GM21619 (cell line): ENCODE results near the gene ZCWPW2.

ENCODE experiments used
- ATAC-seq: cut with Tn5 transposase; IDR thresholded peaks from one replicate; pipeline ENCODE4 v1.9.1; 2021; ENCODE audit not compliant: unreplicated experiment

The ZCWPW2 gene, protein sequence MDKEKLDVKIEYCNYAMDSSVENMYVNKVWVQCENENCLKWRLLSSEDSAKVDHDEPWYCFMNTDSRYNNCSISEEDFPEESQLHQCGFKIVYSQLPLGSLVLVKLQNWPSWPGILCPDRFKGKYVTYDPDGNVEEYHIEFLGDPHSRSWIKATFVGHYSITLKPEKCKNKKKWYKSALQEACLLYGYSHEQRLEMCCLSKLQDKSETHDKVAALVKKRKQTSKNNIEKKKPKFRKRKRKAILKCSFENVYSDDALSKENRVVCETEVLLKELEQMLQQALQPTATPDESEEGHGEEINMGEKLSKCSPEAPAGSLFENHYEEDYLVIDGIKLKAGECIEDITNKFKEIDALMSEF

DNA sequence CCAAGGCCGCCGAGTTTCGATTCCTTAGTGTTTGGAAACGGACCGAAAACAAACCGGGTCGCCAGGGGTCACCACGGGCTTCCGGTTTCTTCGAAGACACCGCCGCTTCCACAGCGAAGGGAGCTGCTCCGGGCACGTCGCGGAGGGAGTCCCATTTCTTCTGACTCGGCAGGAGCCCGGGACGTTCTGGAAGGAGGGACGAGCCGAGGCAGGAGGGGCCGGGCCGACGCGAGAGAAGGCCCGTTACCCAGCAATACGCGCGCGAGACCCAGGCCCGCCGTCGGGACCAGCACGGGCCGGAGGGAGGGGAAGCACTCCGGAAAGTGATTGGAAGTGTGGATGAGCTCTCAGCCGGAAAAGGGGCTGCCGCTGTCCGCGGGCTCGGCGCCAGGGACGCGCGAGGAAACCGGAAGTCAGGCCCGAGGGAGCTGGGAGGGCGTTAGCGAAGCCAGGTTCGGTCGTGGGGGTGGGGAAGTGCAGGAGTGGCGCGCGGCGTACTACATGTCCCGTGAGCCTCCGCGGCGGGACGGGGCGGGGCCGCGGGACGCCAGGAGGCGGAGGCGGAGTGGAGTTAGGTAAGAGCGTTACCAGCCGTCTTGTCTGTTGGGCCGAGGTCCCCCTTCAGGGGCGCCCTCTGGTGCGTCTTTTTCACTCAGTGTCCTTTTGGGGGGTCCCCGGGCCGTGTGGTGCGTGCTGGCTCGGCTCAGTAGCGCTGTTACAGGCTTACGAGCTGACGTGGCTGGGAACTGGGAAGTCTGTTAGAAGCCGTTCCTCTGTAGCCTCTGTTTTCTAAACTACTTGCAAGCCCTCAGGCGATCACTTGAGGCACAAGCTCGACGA lies at the start of gene ZCWPW2, which contains the start of gene AZI2:
Gene ZCWPW2, plus strand, starts transcription at position 93 of the 840 bp plus-strand sequence. CDS start 64,348 bp downstream, outside the sequence.
Gene AZI2, minus strand, starts transcription at position 196 of the 840 bp plus-strand sequence. CDS start 8,207 bp downstream, outside the sequence.
- peak; percentile 89 for ATAC-seq

DNA sequence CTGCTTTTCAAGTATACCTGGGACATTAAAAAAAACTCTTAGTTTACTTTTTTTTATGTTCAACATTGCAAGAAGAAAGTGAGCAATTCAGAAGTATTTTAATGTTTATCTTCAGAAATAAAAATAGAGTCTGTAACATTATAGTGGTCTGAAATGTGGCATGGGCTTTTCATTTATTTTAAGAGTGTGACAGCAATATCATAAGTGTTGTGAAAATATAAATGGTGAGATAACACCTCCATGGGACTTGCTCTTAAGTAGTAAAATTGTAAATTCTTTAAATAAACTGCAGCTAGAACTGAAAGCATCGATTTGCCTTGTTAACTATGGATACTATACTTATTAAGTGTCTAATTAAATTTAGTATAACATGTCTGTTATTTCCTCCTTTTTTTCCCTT lies 48.8 kb upstream of the ZCWPW2 start:
- ATAC-seq, result no peak

DNA sequence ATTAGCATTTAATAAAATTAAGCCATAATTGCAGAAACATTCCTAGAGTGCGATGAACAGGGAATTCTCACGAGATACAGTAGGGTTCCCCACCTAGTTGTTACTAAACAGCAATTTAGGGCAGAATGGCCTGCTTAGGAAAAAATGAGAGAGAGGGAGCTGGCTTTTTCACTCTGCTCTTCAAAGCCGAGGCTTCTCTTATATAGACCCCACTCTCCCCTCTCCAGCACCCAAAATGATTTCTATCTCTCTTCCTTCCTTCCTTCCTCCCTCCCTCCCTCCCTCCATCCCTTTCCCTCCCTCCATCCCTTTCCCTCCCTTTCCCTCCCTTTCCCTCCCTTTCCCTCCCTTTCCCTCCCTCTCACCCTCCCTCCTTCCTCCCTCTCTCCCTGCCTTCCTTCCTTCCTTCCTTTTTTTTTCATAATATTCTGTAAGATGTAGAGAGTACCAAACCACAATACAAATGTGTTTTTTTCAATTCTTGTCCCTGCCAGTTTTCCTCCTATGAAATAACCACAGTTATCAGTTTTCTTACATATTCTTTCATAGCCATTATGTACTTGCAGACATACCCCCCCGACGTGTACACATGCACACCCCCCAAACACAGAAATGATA lies 48.1 kb upstream of the ZCWPW2 start:
- ATAC-seq, result no peak

DNA sequence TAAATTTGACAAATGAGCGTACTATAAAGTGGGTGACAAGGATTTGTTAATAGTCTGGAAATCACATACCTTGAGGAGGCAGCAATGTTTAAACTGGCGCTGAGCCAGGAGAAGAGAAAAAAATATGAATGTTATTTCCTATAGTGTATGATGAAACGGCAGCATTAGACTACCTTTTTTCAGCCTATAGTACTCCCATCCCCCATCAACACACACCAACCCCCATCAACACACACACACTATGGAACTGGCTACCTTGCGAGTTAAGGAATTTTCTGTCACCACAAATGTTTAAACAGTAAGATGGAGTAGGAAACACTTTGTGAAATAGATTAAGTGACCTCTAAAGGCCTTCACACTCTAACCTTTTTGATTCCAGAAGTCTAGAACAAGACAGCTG lies 46.8 kb upstream of the ZCWPW2 start:
- ATAC-seq, result no peak

DNA sequence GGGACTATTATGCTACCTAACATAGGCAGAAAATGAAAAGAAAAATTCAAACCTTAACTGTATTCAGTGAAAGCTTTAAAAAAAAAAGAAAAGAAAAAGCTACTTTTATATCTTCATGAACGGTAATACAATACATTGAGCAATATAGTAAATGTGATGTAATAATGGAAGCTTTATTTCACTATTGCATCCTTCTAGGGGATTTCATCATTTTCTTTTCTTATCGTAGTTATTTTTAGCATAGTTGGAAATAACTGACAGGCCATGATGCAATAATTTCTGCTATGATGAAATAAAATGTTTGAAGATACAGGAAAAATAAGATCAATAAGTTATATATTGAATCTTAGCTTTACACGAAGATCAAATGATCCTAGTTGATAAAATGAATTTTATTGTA lies 40.3 kb upstream of the ZCWPW2 start:
- ATAC-seq, result no peak

DNA sequence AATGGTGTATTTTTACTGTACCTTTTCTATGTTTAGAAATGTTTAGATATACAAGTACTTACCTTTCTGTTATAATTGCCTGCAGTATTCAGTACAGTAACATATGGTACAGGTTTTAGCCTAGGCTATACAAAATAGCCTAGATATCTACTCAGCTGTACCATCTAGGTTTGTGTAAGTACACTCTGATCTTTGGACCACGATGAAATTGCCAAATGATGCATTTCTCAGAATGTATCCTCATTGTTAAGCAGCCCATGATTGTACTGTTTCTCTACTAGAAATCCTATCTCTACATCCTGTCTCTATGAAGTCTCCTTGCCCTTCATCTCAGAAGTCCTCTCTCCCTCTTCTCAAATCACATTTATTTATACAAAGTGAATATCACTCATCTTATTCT lies 32.8 kb upstream of the ZCWPW2 start:
- ATAC-seq, result no peak

DNA sequence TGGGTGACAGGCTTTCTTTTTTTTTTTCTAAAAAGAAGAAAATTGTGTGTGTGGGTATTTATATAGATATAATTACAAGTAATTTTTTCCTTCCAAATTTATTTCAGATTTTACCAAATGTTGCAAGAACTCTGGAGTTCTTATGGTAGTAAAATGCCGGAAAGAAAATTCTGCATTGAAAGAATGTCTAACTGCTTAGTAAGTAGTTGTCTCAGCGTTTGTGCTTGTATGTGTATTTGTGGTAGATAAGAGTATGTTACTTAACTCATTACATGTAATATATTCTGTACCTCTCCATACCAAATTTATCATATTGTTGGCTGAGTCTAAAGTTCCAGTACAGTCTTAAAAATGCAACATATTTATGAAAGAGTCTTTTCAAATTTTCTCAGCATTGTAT lies 32.3 kb upstream of the ZCWPW2 start:
- no peak for ATAC-seq

DNA sequence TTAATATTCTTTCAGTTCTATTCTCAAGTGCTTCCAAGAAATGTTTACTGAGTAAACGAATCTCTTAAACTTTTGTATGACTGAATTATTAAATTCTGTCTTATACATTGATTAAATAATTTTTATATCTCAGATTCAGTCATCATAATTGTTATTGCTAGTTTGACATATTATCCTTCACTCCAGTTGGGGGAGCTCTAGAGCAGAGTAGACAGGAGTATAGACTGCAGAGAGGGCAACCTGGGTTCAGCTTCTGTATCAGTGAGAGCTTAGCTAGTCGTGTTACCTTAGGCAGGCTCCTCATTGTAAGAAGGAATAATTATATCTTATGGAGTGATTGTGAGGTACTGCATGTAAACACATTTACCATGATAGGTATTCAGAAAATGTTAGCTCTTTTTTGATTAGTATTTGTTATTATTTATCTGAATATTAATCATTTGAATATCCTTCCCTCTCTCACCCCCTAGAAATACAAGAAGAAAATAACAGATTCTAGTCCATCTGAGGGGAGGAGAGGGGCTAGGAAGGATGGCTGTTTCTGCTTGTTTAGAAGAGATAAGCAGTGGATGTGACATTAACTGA lies 31.0 kb upstream of the ZCWPW2 start:
- peak; percentile 86 for ATAC-seq

DNA sequence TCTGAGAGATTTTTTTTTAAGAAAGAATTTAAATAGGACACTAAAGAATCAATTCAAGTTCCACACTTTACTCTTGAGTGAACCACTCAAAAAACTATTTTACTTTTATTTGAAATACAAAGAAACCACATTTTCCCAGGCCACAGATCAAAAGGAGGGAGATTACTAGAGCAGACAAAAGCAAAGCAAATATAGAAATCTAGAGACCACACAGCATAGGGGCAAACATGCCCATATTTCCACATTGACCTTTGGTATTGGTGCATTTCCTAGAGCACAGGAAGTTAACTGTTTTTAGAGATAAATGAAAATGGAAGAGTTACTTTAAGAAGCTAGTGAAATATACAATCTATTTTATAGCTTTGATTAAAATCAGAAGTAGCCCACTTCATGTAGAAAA lies 27.5 kb upstream of the ZCWPW2 start:
- ATAC-seq, result no peak

DNA sequence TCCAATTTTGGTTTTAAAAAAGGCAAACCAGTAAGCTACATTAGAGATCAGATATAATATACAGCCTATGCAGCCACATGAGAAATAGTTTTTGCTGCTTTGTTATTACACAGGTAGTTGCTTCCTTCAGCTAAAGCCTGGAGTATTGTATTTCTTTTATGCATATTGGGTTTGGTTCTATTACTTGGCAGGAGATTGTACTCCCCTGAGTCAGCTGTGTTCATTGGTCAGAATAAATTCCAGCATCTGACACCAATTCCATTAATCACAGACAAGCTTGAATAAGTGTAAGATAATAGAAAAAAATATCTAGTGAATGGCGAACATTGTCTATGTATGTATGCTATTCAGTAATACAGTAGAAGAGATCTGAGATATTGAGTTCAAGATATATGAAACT lies 26.1 kb upstream of the ZCWPW2 start:
- no peak for ATAC-seq

DNA sequence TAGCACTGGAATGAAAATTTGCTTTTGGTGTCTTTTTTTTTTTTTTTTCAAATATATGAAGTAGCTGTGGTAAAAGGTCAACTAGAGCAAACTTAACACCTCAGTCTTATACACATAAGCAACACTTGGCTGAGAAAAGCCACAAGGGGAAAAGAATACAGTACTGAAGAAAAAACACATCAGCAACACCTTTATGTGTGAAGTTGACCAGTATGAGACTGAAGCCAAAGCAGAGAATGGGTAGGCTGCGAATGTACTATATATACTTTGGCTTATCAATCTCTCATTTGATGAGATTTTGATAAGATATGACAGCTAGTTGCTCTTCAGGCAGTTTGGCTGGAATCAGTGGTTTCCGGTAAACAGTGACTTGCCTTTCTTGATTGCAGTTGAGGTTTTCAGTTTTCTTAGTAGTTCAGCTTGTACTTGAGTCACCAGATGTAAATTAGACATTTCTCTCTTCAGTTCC lies 22.0 kb upstream of the ZCWPW2 start:
- peak; percentile 76 for ATAC-seq

DNA sequence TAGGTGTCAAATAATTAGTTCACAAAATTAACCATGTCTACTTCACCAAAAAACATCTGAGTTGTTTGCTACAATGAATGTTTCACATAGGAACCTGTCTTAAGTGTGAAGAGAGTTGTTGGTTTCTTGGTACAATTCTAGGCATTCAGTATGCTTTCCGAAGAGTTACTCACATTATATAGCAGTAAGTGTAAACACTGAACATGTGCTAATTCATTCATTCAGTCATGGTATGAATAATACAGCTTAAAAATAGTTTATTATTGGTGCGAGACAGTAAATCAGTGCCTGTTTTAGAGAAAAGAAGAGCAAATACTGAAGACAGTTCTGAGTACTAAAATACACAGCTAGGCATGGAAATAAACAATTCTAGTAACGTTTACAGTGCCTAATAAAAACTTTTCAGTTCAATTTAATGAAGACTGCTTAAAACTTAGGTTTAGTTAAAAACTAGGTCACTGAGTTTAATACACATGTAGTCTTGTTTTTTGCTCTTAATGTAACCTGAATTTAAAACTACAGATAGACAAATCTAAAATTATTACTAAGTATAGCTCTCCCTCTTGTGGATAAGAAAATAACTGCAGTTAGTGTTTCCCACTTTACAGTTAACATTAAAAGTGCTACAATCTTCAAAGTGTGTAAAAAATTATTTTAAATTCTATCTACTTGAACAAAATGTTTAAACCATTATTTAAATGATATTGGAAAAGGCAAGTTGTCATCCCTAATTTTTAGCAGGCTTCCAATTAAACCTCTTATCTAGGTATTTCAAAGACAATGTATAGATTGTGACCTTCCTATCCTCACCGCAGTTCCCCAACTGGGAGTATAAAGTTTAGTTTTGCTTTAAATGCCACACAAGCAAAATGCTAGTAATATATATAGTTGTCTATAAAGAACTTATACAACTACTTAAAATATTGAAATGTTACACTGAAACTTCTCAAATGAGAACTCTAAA lies 20.1 kb upstream of the ZCWPW2 start:
- ATAC-seq, result no peak

DNA sequence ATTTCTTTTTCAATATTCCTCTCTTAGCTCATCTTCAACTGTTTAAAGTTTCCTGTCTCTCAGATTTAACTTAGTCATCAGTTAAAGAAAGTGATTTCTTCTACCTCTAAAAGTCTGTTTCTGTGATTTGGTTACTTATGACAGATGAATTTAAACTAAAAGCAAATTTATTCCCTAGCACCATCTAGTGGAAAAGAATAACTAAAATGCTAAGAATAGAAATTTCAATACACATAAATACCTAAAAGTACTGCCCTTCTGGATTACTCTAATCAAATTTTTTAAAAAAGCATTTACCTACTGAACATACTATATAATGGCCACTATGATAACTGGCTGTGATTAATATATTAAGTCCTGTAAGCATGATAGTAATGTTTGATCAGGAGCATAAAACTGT lies 14.0 kb upstream of the ZCWPW2 start:
- no peak for ATAC-seq

DNA sequence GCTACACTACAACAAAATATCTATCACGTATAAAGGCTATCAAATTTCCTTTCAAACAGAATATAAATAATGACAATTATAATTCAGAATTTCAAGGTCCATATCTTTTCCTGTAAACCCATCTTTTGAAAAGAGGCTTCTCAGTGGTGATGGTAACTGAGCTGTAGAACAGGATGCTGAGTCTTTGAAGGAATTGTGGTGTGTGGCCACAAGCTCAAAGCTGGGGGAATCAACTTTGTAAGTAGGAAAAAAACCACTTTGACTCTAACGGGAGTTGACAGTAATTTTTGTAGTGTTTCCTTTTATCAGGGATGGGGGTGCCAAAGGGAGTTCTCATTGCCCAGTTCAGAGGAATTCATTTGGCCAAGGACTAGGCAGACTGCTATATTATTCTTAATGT lies 13.3 kb upstream of the ZCWPW2 start:
- ATAC-seq, result no peak

DNA sequence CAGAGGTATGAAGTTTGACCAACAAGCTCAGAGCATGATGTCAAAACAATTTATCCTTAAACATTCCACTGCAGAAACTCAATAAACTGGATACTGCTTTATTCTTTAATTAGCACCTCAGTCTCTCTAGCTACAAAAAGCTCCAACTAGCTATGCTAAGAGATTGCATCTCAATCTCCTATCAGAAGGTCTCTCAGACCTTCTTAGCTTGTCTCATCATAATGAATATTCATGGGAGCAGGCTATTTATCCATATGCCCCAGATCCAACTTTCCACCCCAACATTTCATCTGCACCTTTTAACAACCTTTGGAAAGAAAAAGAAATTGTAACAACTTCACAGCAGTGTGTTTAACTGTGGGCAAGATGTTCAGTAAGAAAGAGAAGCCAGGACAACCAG lies 11.3 kb upstream of the ZCWPW2 start:
- no peak for ATAC-seq

DNA sequence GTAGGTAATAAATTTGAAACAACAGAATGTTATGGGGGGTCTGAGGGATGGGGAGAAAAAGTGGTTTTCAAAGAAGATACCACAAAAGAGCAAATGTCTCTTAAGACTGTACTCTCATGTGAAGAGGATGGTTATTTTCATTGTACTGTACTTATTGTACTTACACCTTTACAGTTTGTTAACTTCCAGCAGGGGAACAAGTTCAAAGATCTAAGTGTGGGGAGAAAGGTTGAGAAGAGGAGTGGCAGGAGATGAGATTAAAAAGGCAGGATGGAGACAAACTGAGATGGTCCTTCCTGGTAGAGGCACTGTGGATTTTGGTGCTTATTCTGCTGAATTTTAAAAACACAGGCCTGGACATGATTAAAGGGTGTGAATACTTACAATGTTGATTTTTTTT lies 5.4 kb upstream of the ZCWPW2 start:
- ATAC-seq, result no peak

DNA sequence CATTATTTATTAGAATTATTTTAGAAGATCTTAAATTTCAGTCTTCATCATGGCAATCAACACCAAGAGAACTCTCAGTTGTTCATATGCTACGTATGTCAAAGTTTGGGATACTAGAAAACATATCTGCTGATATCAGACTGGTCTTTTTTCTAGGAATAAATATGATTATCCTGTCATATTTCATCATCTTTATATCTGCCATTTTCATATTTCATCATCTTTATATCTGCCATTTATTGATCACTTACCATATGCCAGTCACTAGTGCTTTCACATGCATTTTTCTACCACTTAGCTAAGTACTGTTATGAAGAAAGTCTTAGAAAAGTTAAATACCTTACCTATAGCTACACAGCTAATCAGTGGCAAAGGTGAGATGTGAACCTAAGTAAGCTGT lies 2.8 kb upstream of the ZCWPW2 start:
- ATAC-seq, result no peak

DNA sequence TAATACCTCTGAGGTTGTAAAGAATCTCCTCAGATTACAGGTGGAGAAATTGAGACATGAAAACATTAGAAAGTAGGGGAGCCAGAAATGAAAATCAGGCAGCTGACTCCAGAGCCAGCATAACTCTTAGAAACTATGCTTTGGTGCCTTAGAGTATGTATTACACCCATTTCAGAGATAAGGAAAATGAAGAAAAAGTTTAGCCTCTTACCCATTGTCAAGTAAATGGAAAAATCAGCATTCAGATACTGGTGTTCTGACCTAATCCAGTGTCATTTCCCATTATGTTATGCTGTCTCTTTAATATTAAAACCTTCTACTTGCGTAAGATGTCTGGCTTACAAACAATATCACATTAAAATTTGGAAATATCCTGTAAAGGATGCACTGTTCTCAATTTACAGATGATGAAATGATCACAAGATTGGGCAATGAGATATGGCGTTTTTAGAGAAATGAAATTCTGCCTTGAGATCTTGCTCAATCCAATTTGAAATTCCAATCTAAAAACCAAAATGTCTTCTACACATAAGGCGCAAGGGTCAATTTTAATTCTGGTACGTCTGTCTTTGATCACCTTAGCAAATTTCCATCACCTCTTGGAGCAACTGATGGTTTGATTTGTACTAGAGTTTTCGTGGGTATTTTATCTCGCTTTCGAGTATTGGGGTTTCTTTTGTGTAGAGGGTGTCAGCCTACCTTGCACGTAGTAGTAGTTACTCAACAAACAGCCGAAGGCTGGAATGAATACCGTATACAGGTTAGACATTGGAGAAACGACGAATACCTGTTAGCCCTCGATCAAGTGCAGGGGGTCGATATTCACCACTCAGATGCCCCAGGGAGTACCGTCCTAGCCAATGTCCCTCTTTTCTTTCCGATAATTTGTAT lies 902 bp upstream of the ZCWPW2 start:
- ATAC-seq, result no peak

DNA sequence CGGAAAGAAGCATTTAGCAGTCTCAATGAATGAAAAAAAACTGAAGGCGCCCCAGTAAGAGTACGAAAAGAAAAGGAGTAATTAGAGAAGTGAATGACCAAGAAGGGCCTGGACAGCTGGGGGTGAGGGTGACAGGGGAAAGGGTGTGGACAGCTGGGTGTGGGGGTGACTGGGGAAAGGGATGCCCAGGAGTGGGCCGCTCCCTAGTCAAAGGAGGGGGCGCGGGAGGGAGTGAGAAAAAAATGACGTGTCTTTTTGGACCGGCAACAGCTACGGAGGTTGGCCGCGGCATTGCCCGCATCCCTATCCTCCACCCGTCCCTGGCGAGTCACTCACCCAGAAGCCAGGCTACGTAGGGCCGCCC lies 274 bp upstream of the ZCWPW2 start:
- no peak for ATAC-seq
